Measurements from ENCODE around the gene SELENOS. TPM values are rescaled to one million over a fixed set of nuclear protein-coding genes. Genes with fewer than 3 reads are reported as not detected.

The SELENOS gene
- polyA plus RNA-seq, 2 of the 4 experiments (the other 2 are of a cell fraction): 97.9 to 184 TPM

- TF ChIP-seq ATOH8 (CRISPR knock-in tag; IDR thresholded peaks at IDR 0.05; ENCODE audit: low read depth) (peak; percentile 12; the same call in 1 of the 2 replicates), REST (IDR thresholded peaks at IDR 0.05) (no peak), POLR2A (IDR thresholded peaks at IDR 0.05; ENCODE audit: low read length) (peak; percentile 80), MYC (IDR thresholded peaks at IDR 0.05; ENCODE audit: borderline replicate concordance, low read length) (peak; percentile 49; the same call in 1 of the 2 replicates), NR3C1 (IDR thresholded peaks at IDR 0.05) (no peak), MAX (IDR thresholded peaks at IDR 0.05) (peak; percentile 96)
Observed at GRCh38 chr15:101294731-101295606, 17.7 kb upstream of the SELENOS start, which contains the start of gene SNRPA1 (continued).

GRCh38 chr15:101293122-101293521 lies 15.8 kb upstream of the SELENOS start:
- no peak for FAIRE-seq
- H3K27ac ChIP-seq: peak overlapping the region in 1 of 2 experiments; percentile 97; a peak in 4 of 6 replicates
- H3K4me2 ChIP-seq: peak overlapping the region; percentile 88
- POLR2A ChIA-PET: no interaction called here
- peaks cover 36% of the 10 kb centered on the region for H3K4me1 ChIP-seq
- no peak for ATAC-seq
- DNase-seq (ENCODE audit: low read depth in 1 of 2, low spot score in 1 of 2): no peak
- H3K9me3 ChIP-seq: no peaks in the 10 kb centered on the region
- CTCF ChIA-PET: interaction anchor here (0.6 to 17.4 kb wide), 8 partner anchors 8 to 360 kb away, joined by 3 to 251 read pairs (median 7); no protein-coding TSS in a partner anchor
- peak overlapping the region; percentile 95 for H3K4me3 ChIP-seq
- WGBS (ENCODE audit: missing lambda C conversion rate): 60% methylated on average over 10 of the region's 10 CpGs
- TF ChIP-seq HEYL (CRISPR knock-in tag; IDR thresholded peaks at IDR 0.05): no peak
- no peak for TF ChIP-seq TP53 (CRISPR knock-in tag; IDR thresholded peaks at IDR 0.05)
- TF ChIP-seq POLR2A (IDR thresholded peaks at IDR 0.05; ENCODE audit: low read length): no peak
- no peak for TF ChIP-seq ZSCAN20 (CRISPR knock-in tag; IDR thresholded peaks at IDR 0.05)
- no peak for TF ChIP-seq ATOH8 (CRISPR knock-in tag; IDR thresholded peaks at IDR 0.05; ENCODE audit: low read depth)
- no peak for TF ChIP-seq FOXS1 (CRISPR knock-in tag; IDR thresholded peaks at IDR 0.05)
- no peak for TF ChIP-seq EHMT2 (IDR thresholded peaks at IDR 0.05; ENCODE audit: low read depth)
- no peak for TF ChIP-seq POLR2AphosphoS2 (conservative IDR thresholded peaks at IDR 0.05; ENCODE audit: low read length)
- no peak for TF ChIP-seq CBX8 (IDR thresholded peaks at IDR 0.05)
- TF ChIP-seq CHD2 (IDR thresholded peaks at IDR 0.05; ENCODE audit: low read length, partially characterized antibody): no peak
- TF ChIP-seq NR3C1 (IDR thresholded peaks at IDR 0.05): no peak
- TF ChIP-seq JUN (IDR thresholded peaks at IDR 0.05): no peak
- no peak for TF ChIP-seq CEBPB (IDR thresholded peaks at IDR 0.05)
- TF ChIP-seq ELK1 (IDR thresholded peaks at IDR 0.05; ENCODE audit: low read depth, low read length): no peak
- TF ChIP-seq RCOR1 (IDR thresholded peaks at IDR 0.05; ENCODE audit: low read depth, low read length): no peak
- TF ChIP-seq MAZ (IDR thresholded peaks at IDR 0.05; ENCODE audit: borderline replicate concordance, low read depth, low read length): no peak
